H1 (cell line): ENCODE measurements around the gene ZHX3. TPM values are rescaled to one million over a fixed set of nuclear protein-coding genes. Genes with fewer than 3 reads are reported as not detected.

Experiments
- CHD1 ChIP-seq: IDR thresholded peaks from 2 replicates; pipeline ENCODE4 v1.6.1; 2012; ENCODE audit warnings: low read depth, low read length, improper control_type of control experiment
- CTCF ChIP-seq, 3 experiments: IDR thresholded peaks; 1 replicate in 2 of 3; 2 replicates in 1 of 3; pipeline versions ENCODE4 v1.5.1 to v1.6.1; 2011; ENCODE audit warnings: low read length in 3 of 3, mild to moderate bottlenecking in 3 of 3, inconsistent platforms in 2 of 3, low read depth in 1 of 3, moderate library complexity in 1 of 3; ENCODE audit not compliant: insufficient read depth in 1 of 3; ENCODE audit errors: control extremely low read depth in 1 of 3
- RBBP5 ChIP-seq: IDR thresholded peaks from 2 replicates; pipeline ENCODE4 v1.7.1; 2012; ENCODE audit warnings: low read depth, mild to moderate bottlenecking, inconsistent platforms, low read length, moderate library complexity, borderline replicate concordance
- YY1 ChIP-seq: IDR thresholded peaks from 2 replicates; pipeline ENCODE4 v1.6.1; 2011; ENCODE audit warnings: low read depth, mild to moderate bottlenecking, low read length
- polyA plus RNA-seq, 7 experiments: library from polyadenylated mRNA; depleted of rRNA in 3 of 7; stranded (reverse) in 5 of 7; unstranded in 2 of 7; fragments of >200 nt in 5 of 7; fragments of 200-250 nt in 2 of 7; gene quantifications; 1 replicate in 5 of 7; 2 replicates in 1 of 7; 4 replicates in 1 of 7; pipeline versions ENCODE4 v1.2.1 to v1.2.3, GENCODE V29; 2011 to 2013; ENCODE audit warnings: missing spikeins in 2 of 7, mixed read lengths in 2 of 7
- total RNA-seq: library from RNA; stranded (reverse); fragmentation: NEBNext Ultra II Directional; extraction: Animal tissue kit (Norgen Biotek cat#: 25700); gene quantifications from 2 replicates; pipeline ENCODE4 v1.2.1, GENCODE V29; 2021

ZHX3 gene
- total and polyA plus RNA-seq, 2 of the 8 experiments (the other 6 are each of a cell fraction or from before 2014, with no cell fraction given), result 1.00 to 7.8 TPM

- no peak for TF ChIP-seq RBBP5
- no peak for TF ChIP-seq CHD1
- TF ChIP-seq CTCF (IDR thresholded peaks at IDR 0.05; ENCODE audit: control extremely low read depth in 1 of 3, insufficient read depth in 1 of 3, low read depth in 1 of 3, low read length in 3 of 3), result no peak
- TF ChIP-seq YY1, result no peak
These were observed 100.1 kb downstream of the ZHX3 start (continued) for GRCh38 chr20:41217422-41217821.
